H1 (cell line): ENCODE measurements around the gene GRXCR1. TPM values are rescaled to one million over a fixed set of nuclear protein-coding genes. Genes with fewer than 3 reads are reported as not detected.

ENCODE experiments used
- CTCF ChIA-PET: fragments of 300-600 bp; sonication (Branson Sonifier 250); formaldehyde crosslinking; loops from one replicate; lab custom pipeline; 2021; ENCODE audit not compliant: partially characterized antibody; lab: Charles Lee
- POLR2A ChIA-PET: fragments of 300-600 bp; sonication (Branson Sonifier 250); formaldehyde crosslinking; loops from one replicate; lab custom pipeline; 2021; ENCODE audit warnings: inconsistent platforms; ENCODE audit not compliant: partially characterized antibody; lab: Charles Lee
- DNase-seq, 2 experiments: peaks; one replicate each; pipeline versions ENCODE4 v3.0.0 to v3.0.0-alpha.2; 2010 to 2022; ENCODE audit warnings: low spot score in 2 of 2, low read depth in 1 of 2, mixed read lengths in 1 of 2
- FAIRE-seq: peaks from 2 replicates; lab custom pipeline; 2011; peaks lifted over from hg19 to GRCh38; lab: Jason Lieb, UNC
- H2AFZ ChIP-seq: 2 replicates; pipeline ENCODE4 v1.8.1; 2012; ENCODE audit warnings: low read length, inconsistent platforms
- H2AK5ac ChIP-seq: 2 replicates; pipeline ENCODE4 v1.6.1; 2013; ENCODE audit warnings: low read depth, low read length
- H2BK120ac ChIP-seq: replicated peaks from 2 replicates; pipeline ENCODE3; 2013; ENCODE audit warnings: low read depth, low read length, inconsistent platforms
- H2BK12ac ChIP-seq: 2 replicates; pipeline ENCODE4 v1.6.1; 2013; ENCODE audit warnings: low read depth, low read length
- H2BK15ac ChIP-seq: 2 replicates; pipeline ENCODE4 v1.6.1; 2013; ENCODE audit warnings: low read length
- H2BK20ac ChIP-seq: 2 replicates; pipeline ENCODE4 v1.6.1; 2013; ENCODE audit warnings: low read length
- H2BK5ac ChIP-seq: 2 replicates; pipeline ENCODE4 v1.6.1; 2013; ENCODE audit warnings: low read depth, low read length
- H3K14ac ChIP-seq: 2 replicates; pipeline ENCODE4 v1.6.1; 2013; ENCODE audit warnings: inconsistent platforms; ENCODE audit not compliant: insufficient read length
- H3K18ac ChIP-seq: 2 replicates; pipeline ENCODE4 v1.6.1; 2013; ENCODE audit warnings: low read length; ENCODE audit errors: extremely low read depth
- H3K23ac ChIP-seq: 2 replicates; pipeline ENCODE4 v1.6.1; 2013; ENCODE audit warnings: inconsistent platforms; ENCODE audit not compliant: insufficient read length
- H3K23me2 ChIP-seq: 2 replicates; pipeline ENCODE4 v1.6.1; 2013; ENCODE audit warnings: low read depth, low read length
- H3K27ac ChIP-seq: 2 replicates; pipeline ENCODE4 v1.6.1; 2011; ENCODE audit warnings: low read depth, low read length, inconsistent platforms
- H3K27me3 ChIP-seq, 4 experiments: replicated peaks in 1 of 4; 1 replicate in 1 of 4; 2 replicates in 3 of 4; pipeline versions ENCODE4 v1.6.1 to v1.8.1; 2011 to 2013; ENCODE audit warnings: low read length in 3 of 4, mild to moderate bottlenecking in 3 of 4, inconsistent platforms in 2 of 4, mixed read lengths in 2 of 4, moderate library complexity in 1 of 4; ENCODE audit not compliant: control insufficient read depth in 3 of 4, insufficient read depth in 3 of 4; ENCODE audit errors: extremely low read depth in 1 of 4
- H3K36me3 ChIP-seq, 4 experiments: 2 replicates each; pipeline versions ENCODE4 v1.6.1 to v1.8.1; 2011 to 2013; ENCODE audit warnings: mild to moderate bottlenecking in 4 of 4, low read length in 3 of 4, moderate library complexity in 2 of 4, control low read depth in 1 of 4, inconsistent platforms in 1 of 4; ENCODE audit not compliant: insufficient read depth in 4 of 4, control insufficient read depth in 2 of 4
- H3K4ac ChIP-seq: replicated peaks from 2 replicates; pipeline ENCODE3; 2013; ENCODE audit warnings: low read length, low read depth, mixed read lengths, inconsistent platforms; ENCODE audit not compliant: insufficient read length
- H3K4me1 ChIP-seq, 4 experiments: replicated peaks in 1 of 4; 1 replicate in 1 of 4; 2 replicates in 3 of 4; pipeline versions ENCODE4 v1.6.1 to v1.8.1; 2011 to 2013; ENCODE audit warnings: low read length in 3 of 4, inconsistent platforms in 2 of 4, mixed read lengths in 1 of 4; ENCODE audit not compliant: insufficient read depth in 4 of 4, control insufficient read depth in 3 of 4
- H3K4me2 ChIP-seq, 2 experiments: 2 replicates each; pipeline versions ENCODE4 v1.6.1 to v1.8.1; 2011 to 2013; ENCODE audit warnings: low read depth in 2 of 2, low read length in 2 of 2, control low read depth in 1 of 2, inconsistent platforms in 1 of 2, mild to moderate bottlenecking in 1 of 2; ENCODE audit not compliant: insufficient read depth in 1 of 2
- H3K4me3 ChIP-seq, 4 experiments: fragments of 200-600, 300-600 bp in 1 of 4; sonication (generic), shearing (Covaris generic), sonication (Bioruptor Twin) in 1 of 4; 2 replicates each; pipeline versions ENCODE4 v1.5.1 to v1.8.1; 2011 to 2016; ENCODE audit warnings: low read length in 4 of 4, low read depth in 3 of 4, control low read depth in 2 of 4, inconsistent platforms in 2 of 4, mild to moderate bottlenecking in 2 of 4, mixed read lengths in 1 of 4, moderate library complexity in 1 of 4; ENCODE audit not compliant: insufficient read depth in 2 of 4; ENCODE audit errors: extremely low read depth in 1 of 4
- H3K56ac ChIP-seq: replicated peaks from 2 replicates; pipeline ENCODE3; 2013; ENCODE audit warnings: low read depth, mild to moderate bottlenecking, mixed read lengths, low read length, inconsistent platforms; ENCODE audit not compliant: insufficient read length
- H3K79me1 ChIP-seq: 2 replicates; pipeline ENCODE4 v1.6.1; 2013; ENCODE audit warnings: low read depth, low read length, control low read depth
- H3K79me2 ChIP-seq, 2 experiments: 2 replicates each; pipeline versions ENCODE4 v1.6.1 to v1.8.1; 2012 to 2013; ENCODE audit warnings: low read length in 2 of 2, mild to moderate bottlenecking in 2 of 2, inconsistent platforms in 1 of 2; ENCODE audit not compliant: insufficient read depth in 2 of 2, control insufficient read depth in 1 of 2
- H3K9ac ChIP-seq, 4 experiments: replicated peaks in 1 of 4; 1 replicate in 1 of 4; 2 replicates in 3 of 4; pipeline versions ENCODE4 v1.6.1 to v1.8.1; 2011 to 2013; ENCODE audit warnings: low read depth in 3 of 4, low read length in 3 of 4, control low read depth in 2 of 4, mild to moderate bottlenecking in 2 of 4, moderate library complexity in 2 of 4, inconsistent platforms in 1 of 4; ENCODE audit errors: extremely low read depth in 1 of 4
- H3K9me3 ChIP-seq, 2 experiments: 2 replicates each; pipeline versions ENCODE4 v1.6.1 to v1.8.1; 2012 to 2013; ENCODE audit warnings: mild to moderate bottlenecking in 2 of 2, moderate library complexity in 2 of 2, control low read depth in 1 of 2, inconsistent platforms in 1 of 2, low read depth in 1 of 2, low read length in 1 of 2, mixed read lengths in 1 of 2; ENCODE audit not compliant: insufficient read depth in 2 of 2
- H4K20me1 ChIP-seq, 2 experiments: replicated peaks in 1 of 2; 2 replicates each; pipeline versions ENCODE3 to v1.8.1; 2011 to 2013; ENCODE audit warnings: inconsistent platforms in 2 of 2, low read length in 2 of 2, mild to moderate bottlenecking in 1 of 2; ENCODE audit not compliant: insufficient read depth in 2 of 2, control insufficient read depth in 1 of 2
- H4K5ac ChIP-seq: 2 replicates; pipeline ENCODE4 v1.6.1; 2013; ENCODE audit warnings: low read length, low read depth, mixed read lengths, inconsistent platforms; ENCODE audit not compliant: insufficient read length
- H4K8ac ChIP-seq: 2 replicates; pipeline ENCODE4 v1.8.0; 2013; ENCODE audit warnings: mild to moderate bottlenecking, moderate library complexity, low read length, inconsistent platforms; ENCODE audit not compliant: insufficient read depth; ENCODE audit errors: extremely low read depth
- H4K91ac ChIP-seq: replicated peaks from 2 replicates; pipeline ENCODE3; 2013; ENCODE audit warnings: low read length, mixed read lengths, inconsistent platforms; ENCODE audit not compliant: insufficient read length
- CEBPB ChIP-seq: IDR thresholded peaks from 2 replicates; pipeline ENCODE4 v1.6.1; 2012; ENCODE audit warnings: low read depth, low read length
- GABPA ChIP-seq: IDR thresholded peaks from 2 replicates; pipeline ENCODE4 v1.6.1; 2011; ENCODE audit warnings: mild to moderate bottlenecking, low read length, moderate library complexity, borderline replicate concordance; ENCODE audit not compliant: insufficient read depth
- RAD21 ChIP-seq, 2 experiments: IDR thresholded peaks in 1 of 2; conservative IDR thresholded peaks in 1 of 2; 2 replicates each; pipeline ENCODE4 v1.6.1; 2011; ENCODE audit warnings: low read depth in 2 of 2, low read length in 2 of 2, improper control_type of control experiment in 1 of 2, inconsistent platforms in 1 of 2, mild to moderate bottlenecking in 1 of 2, moderate library complexity in 1 of 2
- SRF ChIP-seq: IDR thresholded peaks from 2 replicates; pipeline ENCODE4 v1.6.1; 2011; ENCODE audit warnings: mild to moderate bottlenecking, low read depth, low read length, moderate library complexity
- WGBS, 2 experiments: shearing (Covaris generic) in 1 of 2; methylation state at CpG; one replicate each; pipeline versions ENCODE4 v1.1.6 to v1.1.7; 2013 to 2015; ENCODE audit warnings: low lambda C conversion rate in 2 of 2, mixed read lengths in 2 of 2, inconsistent platforms in 1 of 2, low coverage in 1 of 2, missing lambda C conversion rate in 1 of 2; ENCODE audit not compliant: insufficient replicate concordance in 2 of 2, insufficient coverage in 1 of 2, insufficient read length in 1 of 2; ENCODE audit errors: extremely low coverage in 1 of 2, missing lambda C conversion rate in 1 of 2; 5-methylcytosine and 5-hydroxymethylcytosine counted together
- polyA plus RNA-seq, 7 experiments: library from polyadenylated mRNA; depleted of rRNA in 3 of 7; stranded (reverse) in 5 of 7; unstranded in 2 of 7; fragments of >200 nt in 5 of 7; fragments of 200-250 nt in 2 of 7; gene quantifications; 1 replicate in 5 of 7; 2 replicates in 1 of 7; 4 replicates in 1 of 7; pipeline versions ENCODE4 v1.2.1 to v1.2.3, GENCODE V29; 2011 to 2013; ENCODE audit warnings: missing spikeins in 2 of 7, mixed read lengths in 2 of 7
- total RNA-seq: library from RNA; stranded (reverse); fragmentation: NEBNext Ultra II Directional; extraction: Animal tissue kit (Norgen Biotek cat#: 25700); gene quantifications from 2 replicates; pipeline ENCODE4 v1.2.1, GENCODE V29; 2021
- TF ChIP-seq, protein P1 (sequence below), 3 experiments: IDR thresholded peaks; 1 replicate in 2 of 3; 2 replicates in 1 of 3; pipeline versions ENCODE4 v1.5.1 to v1.6.1; 2011; ENCODE audit warnings: low read length in 3 of 3, mild to moderate bottlenecking in 3 of 3, inconsistent platforms in 2 of 3, low read depth in 1 of 3, moderate library complexity in 1 of 3; ENCODE audit not compliant: insufficient read depth in 1 of 3; ENCODE audit errors: control extremely low read depth in 1 of 3

GRXCR1 gene
- total and polyA plus RNA-seq, 2 of the 8 experiments (the other 6 are each of a cell fraction or from before 2014, with no cell fraction given) = not detected

DNA sequence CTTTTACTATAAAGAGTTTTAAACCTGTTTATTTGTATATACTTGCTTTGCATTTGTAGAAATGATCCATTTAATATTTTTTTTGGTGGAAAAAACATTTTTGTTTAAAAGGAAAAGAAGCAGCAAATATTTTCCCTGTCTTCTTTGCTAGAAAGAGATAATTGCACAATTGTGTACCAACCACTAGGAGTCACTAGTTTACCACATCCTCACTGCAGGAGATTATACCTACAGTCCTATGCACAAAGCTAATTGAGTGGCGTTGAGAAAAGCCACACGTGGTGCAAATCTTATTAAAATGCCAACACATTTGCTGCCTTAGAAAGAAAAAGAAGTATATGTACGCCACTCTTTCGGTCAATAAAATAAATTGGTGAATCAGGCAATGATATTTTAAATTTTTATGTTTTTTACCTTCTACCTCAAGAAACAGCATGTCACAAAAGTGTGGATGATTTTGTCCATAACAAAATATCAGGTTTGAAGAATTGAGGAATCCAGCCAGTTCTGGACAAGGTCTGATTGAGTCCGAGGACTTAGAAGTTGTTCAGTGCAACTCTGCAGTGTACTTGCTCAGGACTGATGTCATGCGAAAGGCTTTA is 102.9 kb downstream of the GRXCR1 start:
- Histone ChIP-seq H3K4ac (no peak overlapping the region), H3K36me3 (no peaks in the 10 kb centered on the region), H2BK20ac (no peak overlapping the region), H3K27ac (no peak overlapping the region), H2BK15ac (no peak overlapping the region), H3K9ac (no peak overlapping the region), H3K79me1 (no peaks in the 10 kb centered on the region), H4K91ac (no peak overlapping the region), H4K8ac (no peak overlapping the region), H3K4me1 (no peaks in the 10 kb centered on the region), H3K23ac (no peak overlapping the region), H3K79me2 (no peaks in the 10 kb centered on the region), H4K20me1 (no peaks in the 10 kb centered on the region), H3K9me3 (no peaks in the 10 kb centered on the region), H2BK120ac (no peak overlapping the region), H2BK12ac (no peak overlapping the region), H3K18ac (no peak overlapping the region), H2BK5ac (no peak overlapping the region), H3K14ac (no peak overlapping the region), H2AK5ac (no peak overlapping the region), H3K27me3 (no peaks in the 10 kb centered on the region), H3K4me3 (no peak overlapping the region), H3K4me2 (no peak overlapping the region), H4K5ac (no peak overlapping the region), H2AFZ (no peak overlapping the region), H3K56ac (no peak overlapping the region), H3K23me2 (no peaks in the 10 kb centered on the region)
- no peak for DNase-seq
- FAIRE-seq = peak; percentile 72
- peak; percentile 84 for TF ChIP-seq CEBPB
- TF ChIP-seq, protein P1, sequence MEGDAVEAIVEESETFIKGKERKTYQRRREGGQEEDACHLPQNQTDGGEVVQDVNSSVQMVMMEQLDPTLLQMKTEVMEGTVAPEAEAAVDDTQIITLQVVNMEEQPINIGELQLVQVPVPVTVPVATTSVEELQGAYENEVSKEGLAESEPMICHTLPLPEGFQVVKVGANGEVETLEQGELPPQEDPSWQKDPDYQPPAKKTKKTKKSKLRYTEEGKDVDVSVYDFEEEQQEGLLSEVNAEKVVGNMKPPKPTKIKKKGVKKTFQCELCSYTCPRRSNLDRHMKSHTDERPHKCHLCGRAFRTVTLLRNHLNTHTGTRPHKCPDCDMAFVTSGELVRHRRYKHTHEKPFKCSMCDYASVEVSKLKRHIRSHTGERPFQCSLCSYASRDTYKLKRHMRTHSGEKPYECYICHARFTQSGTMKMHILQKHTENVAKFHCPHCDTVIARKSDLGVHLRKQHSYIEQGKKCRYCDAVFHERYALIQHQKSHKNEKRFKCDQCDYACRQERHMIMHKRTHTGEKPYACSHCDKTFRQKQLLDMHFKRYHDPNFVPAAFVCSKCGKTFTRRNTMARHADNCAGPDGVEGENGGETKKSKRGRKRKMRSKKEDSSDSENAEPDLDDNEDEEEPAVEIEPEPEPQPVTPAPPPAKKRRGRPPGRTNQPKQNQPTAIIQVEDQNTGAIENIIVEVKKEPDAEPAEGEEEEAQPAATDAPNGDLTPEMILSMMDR (IDR thresholded peaks at IDR 0.05; ENCODE audit: control extremely low read depth in 1 of 3, insufficient read depth in 1 of 3, low read depth in 1 of 3, low read length in 3 of 3) = peak in 2 of 3 experiments; percentile 56 to 77; a peak in 3 of 4 replicates
- no peak for TF ChIP-seq SRF
- no peak for TF ChIP-seq GABPA
- peak; percentile 88 to 90 for TF ChIP-seq RAD21 (IDR thresholded peaks at IDR 0.05 in 1 of 2, conservative IDR thresholded peaks at IDR 0.05 in 1 of 2; ENCODE audit: low read depth in 2 of 2, low read length in 2 of 2)
- WGBS, 2 experiments = 53% methylated on average over 6 of the region's 6 CpGs; no CpG with 5 or more reads in 1 of the 2 experiments
- ChIA-PET CTCF (interaction anchor here (0.5 to 1.3 kb wide), 3 partner anchors 12 to 1468 kb away, joined by 3 to 4 read pairs (median 3); no protein-coding TSS in a partner anchor), POLR2A (no interaction called here)
